CD14-positive monocyte (primary cell): ENCODE data around the gene IBSP. TPM values are rescaled to one million over a fixed set of nuclear protein-coding genes. Genes with fewer than 3 reads are reported as not detected.

Experiments
- DNase-seq, 3 donors: peaks; one replicate each; pipeline ENCODE4 v3.0.0-alpha.2; 2011 to 2022
- H2AFZ ChIP-seq: 2 replicates; pipeline ENCODE4 v1.6.0; 2012; ENCODE audit warnings: mild to moderate bottlenecking, low read depth, low read length, inconsistent platforms; ENCODE audit not compliant: insufficient read depth, poor library complexity, severe bottlenecking
- H3K27ac ChIP-seq, 2 donors: 1 replicate in 1 of 2; 2 replicates in 1 of 2; pipeline ENCODE4 v1.5.1; 2012 to 2013; ENCODE audit warnings: low read length in 2 of 2, control low read depth in 1 of 2, inconsistent platforms in 1 of 2, low read depth in 1 of 2, mild to moderate bottlenecking in 1 of 2
- H3K27me3 ChIP-seq, 2 donors: one replicate each; pipeline versions ENCODE4 v1.6.0 to v1.6.1; 2011 to 2013; ENCODE audit warnings: low read length in 2 of 2; ENCODE audit not compliant: control insufficient read depth in 2 of 2, insufficient read depth in 2 of 2
- H3K36me3 ChIP-seq, 2 donors: replicated peaks in 1 of 2; 1 replicate in 1 of 2; 2 replicates in 1 of 2; pipeline versions ENCODE4 v1.5.1 to v1.6.1; 2012 to 2013; ENCODE audit warnings: low read length in 2 of 2, control low read depth in 1 of 2, inconsistent platforms in 1 of 2, mild to moderate bottlenecking in 1 of 2; ENCODE audit not compliant: insufficient read depth in 2 of 2, control insufficient read depth in 1 of 2
- H3K4me1 ChIP-seq, 2 donors: 1 replicate in 1 of 2; 2 replicates in 1 of 2; pipeline versions ENCODE4 v1.5.1 to v1.6.1; 2012 to 2013; ENCODE audit warnings: low read length in 2 of 2, control low read depth in 1 of 2, inconsistent platforms in 1 of 2, mild to moderate bottlenecking in 1 of 2, moderate library complexity in 1 of 2; ENCODE audit not compliant: insufficient read depth in 2 of 2, control insufficient read depth in 1 of 2
- H3K4me2 ChIP-seq: replicated peaks from 2 replicates; pipeline ENCODE3; 2012; ENCODE audit warnings: low read length, moderate library complexity, mild to moderate bottlenecking; ENCODE audit not compliant: poor library complexity, severe bottlenecking; ENCODE audit errors: extremely low read depth
- H3K4me3 ChIP-seq, 3 experiments: fragments of 200-600 bp in 1 of 3; sonication (generic) in 1 of 3; replicated peaks in 1 of 3; 1 replicate in 2 of 3; 2 replicates in 1 of 3; pipeline ENCODE4 v1.5.1; 2011 to 2013; ENCODE audit warnings: low read length in 3 of 3, mild to moderate bottlenecking in 3 of 3, control low read depth in 2 of 3, low read depth in 2 of 3, inconsistent platforms in 1 of 3, moderate library complexity in 1 of 3
- H3K79me2 ChIP-seq: 2 replicates; pipeline ENCODE4 v1.6.0; 2012; ENCODE audit warnings: mild to moderate bottlenecking, control low read depth, inconsistent platforms, low read length, moderate library complexity; ENCODE audit not compliant: insufficient read depth
- H3K9ac ChIP-seq: 2 replicates; pipeline ENCODE4 v1.6.0; 2017; ENCODE audit warnings: low read length, mild to moderate bottlenecking; ENCODE audit not compliant: insufficient read depth, poor library complexity, severe bottlenecking
- H3K9me3 ChIP-seq, 2 donors: replicated peaks in 1 of 2; 1 replicate in 1 of 2; 2 replicates in 1 of 2; pipeline versions ENCODE4 v1.5.1 to v1.6.1; 2012 to 2013; ENCODE audit warnings: low read length in 2 of 2, control low read depth in 1 of 2; ENCODE audit not compliant: control insufficient read depth in 1 of 2, insufficient read depth in 1 of 2
- H4K20me1 ChIP-seq: 2 replicates; pipeline ENCODE4 v1.6.0; 2012; ENCODE audit warnings: mild to moderate bottlenecking, low read length, control low read depth, moderate library complexity; ENCODE audit not compliant: insufficient read depth
- H3K27ac Mint-ChIP-seq, 7 donors: one replicate each; pipeline ENCODE4 v1.8.0; 2020; ENCODE audit warnings: mild to moderate bottlenecking in 7 of 7, mixed read lengths in 7 of 7, moderate library complexity in 6 of 7, inconsistent platforms in 2 of 7
- H3K27me3 Mint-ChIP-seq, 3 donors: one replicate each; pipeline ENCODE4 v1.8.0; 2021 to 2022; ENCODE audit warnings: low read depth in 3 of 3, mild to moderate bottlenecking in 3 of 3, mixed read lengths in 3 of 3, moderate library complexity in 3 of 3, inconsistent platforms in 1 of 3
- H3K36me3 Mint-ChIP-seq, 2 donors: one replicate each; pipeline ENCODE4 v1.8.0; 2020; ENCODE audit warnings: mixed read lengths in 2 of 2, inconsistent platforms in 1 of 2, mild to moderate bottlenecking in 1 of 2
- H3K4me1 Mint-ChIP-seq: one replicate; pipeline ENCODE4 v1.8.0; 2020; ENCODE audit warnings: mild to moderate bottlenecking, mixed read lengths
- H3K4me3 Mint-ChIP-seq, 2 donors: one replicate each; pipeline ENCODE4 v1.8.0; 2020; ENCODE audit warnings: mild to moderate bottlenecking in 2 of 2, mixed read lengths in 2 of 2, moderate library complexity in 1 of 2
- H3K9me3 Mint-ChIP-seq, 7 donors: one replicate each; pipeline ENCODE4 v1.8.0; 2020 to 2022; ENCODE audit warnings: mixed read lengths in 7 of 7, mild to moderate bottlenecking in 6 of 7, moderate library complexity in 6 of 7, inconsistent platforms in 2 of 7
- WGBS: methylation state at CpG from one replicate; pipeline ENCODE4 v1.1.5; 2013; ENCODE audit warnings: missing lambda C conversion rate; ENCODE audit not compliant: insufficient coverage; 5-methylcytosine and 5-hydroxymethylcytosine counted together
- intact Hi-C, 2 donors: fragments of 100-400 bp; cut with micrococcal nuclease; formaldehyde crosslinking; loops; one replicate each; pipeline versions ENCODE4 v1.15.0 to v1.15.1; 2023
- polyA plus RNA-seq, 3 donors: library from polyadenylated mRNA; depleted of rRNA in 1 of 3; unstranded in 2 of 3; stranded (reverse) in 1 of 3; fragments of 300-500 nt in 2 of 3; fragments of >200 nt in 1 of 3; fragmentation: Illumina TruSeq in 2 of 3; gene quantifications; 1 replicate in 2 of 3; 2 replicates in 1 of 3; pipeline ENCODE4 v1.2.3, GENCODE V29; 2012 to 2021
- TF ChIP-seq, protein P1 (sequence below): fragments of 200-600 bp; IDR thresholded peaks from one replicate; pipeline ENCODE4 v1.8.0; 2022; ENCODE audit warnings: antibody characterized with exemption, mild to moderate bottlenecking

IBSP gene
- polyA plus RNA-seq, 3 donors, result not detected

DNA sequence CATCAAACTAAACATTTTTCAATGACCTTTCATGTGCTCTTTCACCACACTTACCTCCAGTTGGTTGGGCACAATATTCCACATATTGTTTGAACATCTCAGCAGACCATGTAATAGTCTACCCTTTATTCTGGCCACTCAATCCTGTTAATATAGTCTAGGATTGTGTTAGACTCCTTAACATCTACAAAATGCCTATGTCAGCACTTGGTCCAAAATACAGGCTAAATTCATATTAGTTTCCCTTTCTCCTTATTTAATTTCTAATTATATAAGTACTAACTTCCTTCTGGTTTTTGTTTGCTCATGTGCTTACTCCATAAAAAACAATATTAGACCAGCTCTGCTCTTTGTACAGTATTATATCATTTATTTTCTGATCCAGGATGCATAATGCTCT is 54.5 kb downstream of the IBSP start:
- H2AFZ ChIP-seq, result no peak overlapping the region
- peaks cover 36 to 38% of the 10 kb centered on the region in 2 donors for H3K4me1 ChIP-seq
- no peaks in the 10 kb centered on the region for H4K20me1 ChIP-seq
- no peaks in the 10 kb centered on the region for H3K36me3 ChIP-seq
- TF ChIP-seq, protein P1, sequence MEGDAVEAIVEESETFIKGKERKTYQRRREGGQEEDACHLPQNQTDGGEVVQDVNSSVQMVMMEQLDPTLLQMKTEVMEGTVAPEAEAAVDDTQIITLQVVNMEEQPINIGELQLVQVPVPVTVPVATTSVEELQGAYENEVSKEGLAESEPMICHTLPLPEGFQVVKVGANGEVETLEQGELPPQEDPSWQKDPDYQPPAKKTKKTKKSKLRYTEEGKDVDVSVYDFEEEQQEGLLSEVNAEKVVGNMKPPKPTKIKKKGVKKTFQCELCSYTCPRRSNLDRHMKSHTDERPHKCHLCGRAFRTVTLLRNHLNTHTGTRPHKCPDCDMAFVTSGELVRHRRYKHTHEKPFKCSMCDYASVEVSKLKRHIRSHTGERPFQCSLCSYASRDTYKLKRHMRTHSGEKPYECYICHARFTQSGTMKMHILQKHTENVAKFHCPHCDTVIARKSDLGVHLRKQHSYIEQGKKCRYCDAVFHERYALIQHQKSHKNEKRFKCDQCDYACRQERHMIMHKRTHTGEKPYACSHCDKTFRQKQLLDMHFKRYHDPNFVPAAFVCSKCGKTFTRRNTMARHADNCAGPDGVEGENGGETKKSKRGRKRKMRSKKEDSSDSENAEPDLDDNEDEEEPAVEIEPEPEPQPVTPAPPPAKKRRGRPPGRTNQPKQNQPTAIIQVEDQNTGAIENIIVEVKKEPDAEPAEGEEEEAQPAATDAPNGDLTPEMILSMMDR, result no peak
- intact Hi-C loops, result loop anchor here (2.0 to 10.0 kb wide), 3 partner anchors 43 to 119 kb away; no protein-coding TSS in a partner anchor
- H3K9me3 ChIP-seq, result no peaks in the 10 kb centered on the region
- H3K4me2 ChIP-seq, result no peak overlapping the region
- H3K27ac Mint-ChIP-seq, result no peak overlapping the region
- no peak overlapping the region for H3K4me3 Mint-ChIP-seq
- DNase-seq, result no peak
- no peak overlapping the region for H3K4me3 ChIP-seq
- no peaks in the 10 kb centered on the region for H3K36me3 Mint-ChIP-seq
- no peaks in the 10 kb centered on the region for H3K27me3 ChIP-seq
- H3K27me3 Mint-ChIP-seq, result peaks cover 2 to 5% (median 3%) of the 10 kb centered on the region in 3 donors
- H3K27ac ChIP-seq, result no peak overlapping the region
- no peak overlapping the region for H3K9ac ChIP-seq
- no peaks in the 10 kb centered on the region for H3K79me2 ChIP-seq
- H3K9me3 Mint-ChIP-seq, result peaks cover 0 to 2% (median 0%) of the 10 kb centered on the region in 7 donors
- peaks cover 33% of the 10 kb centered on the region for H3K4me1 Mint-ChIP-seq

- H2AFZ ChIP-seq, result peak overlapping the region; percentile 29
- peaks cover 20 to 21% of the 10 kb centered on the region in 2 donors for H3K4me1 ChIP-seq
- intact Hi-C loops, result loop anchor here (5.0 to 10.0 kb wide), 2 partner anchors 49 to 117 kb away; no protein-coding TSS in a partner anchor
- no peaks in the 10 kb centered on the region for H3K27me3 ChIP-seq
- H3K27ac ChIP-seq, result no peak overlapping the region
- H3K9me3 ChIP-seq, result no peaks in the 10 kb centered on the region
- no peaks in the 10 kb centered on the region for H3K36me3 ChIP-seq
- H4K20me1 ChIP-seq, result no peaks in the 10 kb centered on the region
- H3K79me2 ChIP-seq, result no peaks in the 10 kb centered on the region
- TF ChIP-seq, protein P1, result no peak
- DNase-seq, result no peak
- no peak overlapping the region for H3K4me3 ChIP-seq
- H3K36me3 Mint-ChIP-seq, result no peaks in the 10 kb centered on the region
- peaks cover 16% of the 10 kb centered on the region for H3K4me1 Mint-ChIP-seq
- H3K4me3 Mint-ChIP-seq, result peak overlapping the region in 1 of 2 donors; percentile 35
- H3K4me2 ChIP-seq, result no peak overlapping the region
- H3K27ac Mint-ChIP-seq, result peak overlapping the region in 1 of 7 donors; percentile 51
- 16% methylated on average over 3 of the region's 8 CpGs for WGBS
- peaks cover 0 to 1% (median 0%) of the 10 kb centered on the region in 7 donors for H3K9me3 Mint-ChIP-seq
- H3K9ac ChIP-seq, result no peak overlapping the region
- peaks cover 2 to 5% (median 3%) of the 10 kb centered on the region in 3 donors for H3K27me3 Mint-ChIP-seq
Observed at GRCh38 chr4:87855559-87855958, 56.2 kb downstream of the IBSP start.
